Adrenal gland (tissue), 12 donors: ENCODE results near the gene BLMH. TPM values are rescaled to one million over a fixed set of nuclear protein-coding genes. Genes with fewer than 3 reads are reported as not detected.

ENCODE experiments used
- DNase-seq, 7 donors: peaks; one replicate each; pipeline ENCODE4 v3.0.0-alpha.2; 2019 to 2020
- H3K27ac ChIP-seq, 5 donors: fragments of 200-600 bp; sonication (generic) in 4 of 5; 1 replicate in 3 of 5; 2 replicates in 2 of 5; pipeline versions ENCODE4 v1.5.1 to v1.8.0; 2016 to 2020; ENCODE audit warnings: mild to moderate bottlenecking in 1 of 5
- H3K27me3 ChIP-seq: fragments of 200-600 bp; 2 replicates; pipeline ENCODE4 v1.8.0; 2021
- H3K36me3 ChIP-seq, 2 donors: fragments of 200-600 bp; replicated peaks in 1 of 2; 1 replicate in 1 of 2; 2 replicates in 1 of 2; pipeline versions ENCODE4 v1.5.1 to v1.8.0; 2018 to 2022
- H3K4me1 ChIP-seq, 2 donors: fragments of 200-600 bp; replicated peaks in 1 of 2; 1 replicate in 1 of 2; 2 replicates in 1 of 2; pipeline versions ENCODE4 v1.5.1 to v1.8.0; 2018 to 2021
- H3K4me3 ChIP-seq, 4 donors: fragments of 200-600 bp; sonication (generic) in 3 of 4; one replicate each; pipeline ENCODE4 v1.5.1; 2016 to 2018
- H3K9me3 ChIP-seq, 3 donors: fragments of 200-600 bp; sonication (generic) in 1 of 3; replicated peaks in 1 of 3; 1 replicate in 2 of 3; 2 replicates in 1 of 3; pipeline versions ENCODE4 v1.5.1 to v1.8.0; 2016 to 2021
- POLR2A ChIP-seq, 2 donors: fragments of 450-650 bp; IDR thresholded peaks; one replicate each; pipeline ENCODE4 v1.6.1; 2017; ENCODE audit warnings: antibody characterized with exemption in 2 of 2, mild to moderate bottlenecking in 2 of 2, moderate library complexity in 1 of 2
- WGBS, 4 donors: extraction: QIAGEN DNeasy Blood & Tissue Kit in 2 of 4; methylation state at CpG; one replicate each; pipeline versions ENCODE4 v1.1.5 to v1.1.7; 2013 to 2017; 5-methylcytosine and 5-hydroxymethylcytosine counted together
- intact Hi-C, 2 donors: fragments of 100-400 bp; cut with DNase I; formaldehyde crosslinking; loops; one replicate each; pipeline versions ENCODE4 v1.14.1 to v1.15.0; 2022 to 2023
- polyA plus RNA-seq, 3 donors: library from polyadenylated mRNA; stranded (reverse); fragments of 200-250 nt in 2 of 3; fragments of 350-450 nt in 1 of 3; fragmentation: Illumina TruSeq in 1 of 3; extraction: RNeasy Lipid Tissue Mini Kit (QIAGEN cat#74804) in 1 of 3; gene quantifications; one replicate each; pipeline ENCODE4 v1.2.3, GENCODE V29; 2013 to 2014
- total RNA-seq, 9 donors: library from RNA; depleted of rRNA in 4 of 9; stranded (reverse); fragments of >200 nt in 4 of 9; fragments of 120-200 nt in 1 of 9; fragmentation: NEBNext Ultra II Directional in 1 of 9; extraction: Animal tissue kit (Norgen Biotek cat#: 25700) in 1 of 9; gene quantifications; one replicate each; pipeline versions ENCODE4 v1.1.0 to v1.2.4, GENCODE V29; 2013 to 2023
- TF ChIP-seq, protein P1 (sequence below), 6 experiments: fragments of 450-650 bp in 4 of 6; fragments of 200-600 bp in 2 of 6; sonication (generic) in 1 of 6; IDR thresholded peaks; 1 replicate in 5 of 6; 2 replicates in 1 of 6; pipeline versions ENCODE4 v1.5.1 to v1.8.0; 2016 to 2021; ENCODE audit warnings: antibody characterized with exemption in 6 of 6, mild to moderate bottlenecking in 2 of 6, moderate library complexity in 1 of 6
- donor health status: healthy with polysubstance abuse.
- donor health status: Bipolar disorder and iron deficiency.
- donor health status: DM: yes; HTN: yes; CAD: no.
- donor health status: DM: no; HTN: no; CAD: no.
- donor health status: DM: no; HTN: no; CAD: no.
- donor health status: DM: yes; HTN: yes; CAD: no.

BLMH gene
- total and polyA plus RNA-seq, 12 donors, result 12.1 to 41.7 (median 18.9) TPM

DNA sequence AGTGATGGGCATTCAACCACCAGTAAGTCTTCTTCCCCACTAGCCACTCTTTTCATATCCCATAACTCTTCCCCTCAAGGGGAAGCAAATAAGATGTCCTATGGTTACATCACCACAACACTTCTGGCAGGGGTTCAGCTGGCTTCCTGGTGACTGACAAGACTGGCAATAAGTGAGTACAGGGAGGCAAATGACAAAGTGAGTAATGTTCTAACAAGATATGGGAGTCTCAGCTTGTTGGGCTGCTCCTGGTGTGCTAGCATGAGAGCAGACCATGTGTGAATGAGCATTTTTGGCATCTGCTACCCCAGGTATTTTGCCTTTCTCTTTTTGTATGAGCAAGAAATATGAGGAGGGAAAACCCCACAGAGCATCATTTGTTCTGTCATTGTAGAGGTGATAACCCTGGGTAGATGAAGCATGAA lies 32.2 kb upstream of the BLMH start:
- intact Hi-C loops, result no loop called here
- H3K36me3 ChIP-seq, result no peaks in the 10 kb centered on the region
- DNase-seq, result peak in 6 of 7 donors; percentile 27 to 67 (median 37)
- H3K9me3 ChIP-seq, result no peaks in the 10 kb centered on the region
- H3K4me3 ChIP-seq, result peak overlapping the region in 1 of 4 donors; percentile 10
- H3K4me1 ChIP-seq, result no peaks in the 10 kb centered on the region
- no peaks in the 10 kb centered on the region for H3K27me3 ChIP-seq
- no peak overlapping the region for H3K27ac ChIP-seq
- TF ChIP-seq POLR2A (IDR thresholded peaks at IDR 0.05), result no peak
- TF ChIP-seq, protein P1, sequence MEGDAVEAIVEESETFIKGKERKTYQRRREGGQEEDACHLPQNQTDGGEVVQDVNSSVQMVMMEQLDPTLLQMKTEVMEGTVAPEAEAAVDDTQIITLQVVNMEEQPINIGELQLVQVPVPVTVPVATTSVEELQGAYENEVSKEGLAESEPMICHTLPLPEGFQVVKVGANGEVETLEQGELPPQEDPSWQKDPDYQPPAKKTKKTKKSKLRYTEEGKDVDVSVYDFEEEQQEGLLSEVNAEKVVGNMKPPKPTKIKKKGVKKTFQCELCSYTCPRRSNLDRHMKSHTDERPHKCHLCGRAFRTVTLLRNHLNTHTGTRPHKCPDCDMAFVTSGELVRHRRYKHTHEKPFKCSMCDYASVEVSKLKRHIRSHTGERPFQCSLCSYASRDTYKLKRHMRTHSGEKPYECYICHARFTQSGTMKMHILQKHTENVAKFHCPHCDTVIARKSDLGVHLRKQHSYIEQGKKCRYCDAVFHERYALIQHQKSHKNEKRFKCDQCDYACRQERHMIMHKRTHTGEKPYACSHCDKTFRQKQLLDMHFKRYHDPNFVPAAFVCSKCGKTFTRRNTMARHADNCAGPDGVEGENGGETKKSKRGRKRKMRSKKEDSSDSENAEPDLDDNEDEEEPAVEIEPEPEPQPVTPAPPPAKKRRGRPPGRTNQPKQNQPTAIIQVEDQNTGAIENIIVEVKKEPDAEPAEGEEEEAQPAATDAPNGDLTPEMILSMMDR (IDR thresholded peaks at IDR 0.05), result no peak

- Histone ChIP-seq H3K27me3 (no peaks in the 10 kb centered on the region), H3K4me3 (no peak overlapping the region), H3K27ac (no peak overlapping the region), H3K9me3 (no peaks in the 10 kb centered on the region), H3K36me3 (no peaks in the 10 kb centered on the region), H3K4me1 (no peaks in the 10 kb centered on the region)
- TF ChIP-seq POLR2A (IDR thresholded peaks at IDR 0.05), result no peak
- TF ChIP-seq, protein P1 (IDR thresholded peaks at IDR 0.05), result no peak
- intact Hi-C loops, result no loop called here
- DNase-seq, result no peak
- 53 to 66% (median 56%) methylated on average over 5 of the region's 5 CpGs for WGBS, 4 donors
These were observed 31.6 kb upstream of the BLMH start for GRCh38 chr17:30323262-30323894.

- TF ChIP-seq POLR2A (IDR thresholded peaks at IDR 0.05), result no peak
- TF ChIP-seq, protein P1 (IDR thresholded peaks at IDR 0.05), result no peak
- Histone ChIP-seq H3K27me3 (peaks cover 6% of the 10 kb centered on the region), H3K27ac (no peak overlapping the region), H3K4me1 (no peaks in the 10 kb centered on the region), H3K9me3 (no peaks in the 10 kb centered on the region), H3K36me3 (no peaks in the 10 kb centered on the region), H3K4me3 (no peak overlapping the region)
- intact Hi-C loops, result no loop called here
- WGBS, 4 donors, result 67 to 88% (median 70%) methylated on average over 4 of the region's 4 CpGs
- no peak for DNase-seq
These were observed 29.6 kb upstream of the BLMH start for GRCh38 chr17:30321314-30321713.

- peaks cover 6% of the 10 kb centered on the region for H3K27me3 ChIP-seq
- no peaks in the 10 kb centered on the region for H3K9me3 ChIP-seq
- H3K27ac ChIP-seq, result no peak overlapping the region
- WGBS, 4 donors, result 58 to 75% (median 65%) methylated on average over 3 of the region's 3 CpGs
- intact Hi-C loops, result no loop called here
- TF ChIP-seq, protein P1 (IDR thresholded peaks at IDR 0.05), result no peak
- no peak for TF ChIP-seq POLR2A (IDR thresholded peaks at IDR 0.05)
- DNase-seq, result no peak
- H3K4me1 ChIP-seq, result no peaks in the 10 kb centered on the region
- no peak overlapping the region for H3K4me3 ChIP-seq
- no peaks in the 10 kb centered on the region for H3K36me3 ChIP-seq
These were observed 26.4 kb upstream of the BLMH start for GRCh38 chr17:30318155-30318554.
